Articular chondrocyte of knee joint (primary cell): ENCODE data around the gene SLC15A1. TPM values are rescaled to one million over a fixed set of nuclear protein-coding genes. Genes with fewer than 3 reads are reported as not detected.

ENCODE experiments used
- small RNA-seq: library from RNA; depleted of rRNA; stranded (forward); fragments of <200 nt; gene quantifications from one replicate; pipeline ENCODE3, GENCODE V24; 2012
- total RNA-seq: library from RNA; depleted of rRNA; stranded (reverse); fragments of >200 nt; gene quantifications from 2 replicates; pipeline ENCODE4 v1.2.3, GENCODE V29; 2012

SLC15A1 gene, protein sequence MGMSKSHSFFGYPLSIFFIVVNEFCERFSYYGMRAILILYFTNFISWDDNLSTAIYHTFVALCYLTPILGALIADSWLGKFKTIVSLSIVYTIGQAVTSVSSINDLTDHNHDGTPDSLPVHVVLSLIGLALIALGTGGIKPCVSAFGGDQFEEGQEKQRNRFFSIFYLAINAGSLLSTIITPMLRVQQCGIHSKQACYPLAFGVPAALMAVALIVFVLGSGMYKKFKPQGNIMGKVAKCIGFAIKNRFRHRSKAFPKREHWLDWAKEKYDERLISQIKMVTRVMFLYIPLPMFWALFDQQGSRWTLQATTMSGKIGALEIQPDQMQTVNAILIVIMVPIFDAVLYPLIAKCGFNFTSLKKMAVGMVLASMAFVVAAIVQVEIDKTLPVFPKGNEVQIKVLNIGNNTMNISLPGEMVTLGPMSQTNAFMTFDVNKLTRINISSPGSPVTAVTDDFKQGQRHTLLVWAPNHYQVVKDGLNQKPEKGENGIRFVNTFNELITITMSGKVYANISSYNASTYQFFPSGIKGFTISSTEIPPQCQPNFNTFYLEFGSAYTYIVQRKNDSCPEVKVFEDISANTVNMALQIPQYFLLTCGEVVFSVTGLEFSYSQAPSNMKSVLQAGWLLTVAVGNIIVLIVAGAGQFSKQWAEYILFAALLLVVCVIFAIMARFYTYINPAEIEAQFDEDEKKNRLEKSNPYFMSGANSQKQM
- under 0.01 TPM in 1 of 2 replicates, not detected in the other for total RNA-seq

DNA sequence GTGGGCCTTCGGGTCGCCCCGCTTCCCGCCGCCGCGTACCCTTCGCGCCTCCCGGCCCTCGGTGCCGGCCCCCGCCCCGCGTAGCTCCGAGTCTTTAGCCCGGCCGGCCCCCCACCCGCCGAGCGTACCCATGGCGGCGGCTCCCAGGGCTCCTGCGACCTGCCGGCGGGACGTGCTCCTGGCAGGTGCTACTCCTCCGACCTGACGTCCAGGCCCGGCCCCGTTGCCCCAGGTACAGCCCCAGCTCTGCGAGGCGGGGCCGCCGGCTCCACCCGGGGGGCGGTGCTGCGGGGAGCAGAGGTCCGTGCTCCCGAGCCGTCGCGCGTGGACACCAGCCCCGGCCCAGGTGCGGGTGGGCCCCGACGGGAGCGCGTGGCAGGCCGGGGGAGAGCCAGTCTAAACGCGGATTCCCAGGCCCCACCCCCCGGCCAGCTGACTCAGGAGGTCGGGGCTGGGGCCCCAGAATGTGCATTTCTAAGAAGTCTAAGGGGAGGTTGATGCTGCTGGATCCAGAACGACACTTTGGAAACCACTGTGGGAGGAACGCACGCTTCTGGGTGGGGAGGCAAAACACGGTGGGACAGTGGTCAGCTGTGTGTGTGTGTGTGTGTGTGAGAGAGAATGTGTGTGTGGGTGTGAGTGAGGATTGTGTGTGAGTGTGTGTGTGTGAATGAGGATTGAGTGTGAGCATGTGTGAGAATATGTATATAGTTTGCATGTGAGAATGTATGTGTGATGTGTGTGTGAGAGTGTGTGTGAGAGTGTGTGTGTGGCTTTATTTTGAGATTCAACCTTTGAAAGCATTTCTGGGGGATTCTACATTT lies at the start of gene SLC15A1:
Gene SLC15A1, minus strand, starts transcription at position 206 of the 824 bp plus-strand sequence. Its CDS starts 74 bp downstream, at position 132.

Small RNA genes lying within 50 kb of the gene (small RNA-seq; reads per million reads assigned to genes)
- not detected for gene RN7SL60P

Other genes with a start within 250 kb of the SLC15A1 start
- gene STK24, start 175.6 kb downstream of the SLC15A1 start, total RNA-seq, result 109 and 133 TPM in 2 replicates
- gene DOCK9, start 225.4 kb upstream of the SLC15A1 start, total RNA-seq, result 32.1 and 53.7 TPM in 2 replicates